Gastroesophageal sphincter (tissue), 4 donors: Measurements from ENCODE around the gene HSD11B1L. TPM values are rescaled to one million over a fixed set of nuclear protein-coding genes. Genes with fewer than 3 reads are reported as not detected.
A peak's percentile ranks its signal among the peaks of the same experiment; 100 is the strongest.

Source experiments
- ATAC-seq: fragments of 150-250 bp; one replicate; pipeline ENCODE4 v1.9.1; 2016; ENCODE audit warnings: mild to moderate bottlenecking, moderate library complexity
- H3K27ac ChIP-seq, 4 donors: fragments of 200-600 bp; sonication (generic) in 3 of 4; 1 replicate in 3 of 4; 2 replicates in 1 of 4; pipeline ENCODE4 v1.5.1; 2016 to 2019
- H3K27me3 ChIP-seq: fragments of 200-600 bp; sonication (generic); one replicate; pipeline ENCODE4 v1.5.1; 2019
- H3K36me3 ChIP-seq, 2 donors: fragments of 200-600 bp; sonication (generic); one replicate each; pipeline ENCODE4 v1.5.1; 2019; ENCODE audit warnings: control low read depth in 1 of 2
- H3K4me1 ChIP-seq, 3 donors: fragments of 200-600 bp; sonication (generic); 1 replicate in 2 of 3; 2 replicates in 1 of 3; pipeline ENCODE4 v1.5.1; 2016 to 2019; ENCODE audit warnings: control low read depth in 2 of 3
- H3K4me3 ChIP-seq, 2 donors: fragments of 200-600 bp; sonication (generic); one replicate each; pipeline ENCODE4 v1.5.1; 2019; ENCODE audit warnings: mild to moderate bottlenecking in 1 of 2, moderate library complexity in 1 of 2
- H3K9me3 ChIP-seq, 3 donors: fragments of 200-600 bp; sonication (generic); one replicate each; pipeline ENCODE4 v1.5.1; 2017 to 2019; ENCODE audit warnings: control low read depth in 2 of 3
- EP300 ChIP-seq: sonication (generic); formaldehyde crosslinking; IDR thresholded peaks from one replicate; pipeline ENCODE4 v1.6.1; 2017; ENCODE audit warnings: antibody characterized with exemption, mild to moderate bottlenecking
- POLR2A ChIP-seq, 2 donors: fragments of 450-650 bp; IDR thresholded peaks; one replicate each; pipeline ENCODE4 v1.6.1; 2017; ENCODE audit warnings: antibody characterized with exemption in 2 of 2, mild to moderate bottlenecking in 2 of 2, moderate library complexity in 1 of 2
- POLR2AphosphoS5 ChIP-seq: sonication (generic); formaldehyde crosslinking; IDR thresholded peaks from one replicate; pipeline ENCODE4 v1.6.1; 2017; ENCODE audit warnings: antibody characterized with exemption
- WGBS, 2 donors: methylation state at CpG; one replicate each; pipeline ENCODE4 v1.1.5; 2018; ENCODE audit warnings: low coverage in 1 of 2; 5-methylcytosine and 5-hydroxymethylcytosine counted together
- total RNA-seq, 4 donors: library from RNA; depleted of rRNA; stranded (reverse); fragments of >200 nt; gene quantifications; one replicate each; pipeline ENCODE4 v1.1.0, GENCODE V29; 2016
- TF ChIP-seq, protein P1 (sequence below), 4 experiments: fragments of 200-600 bp in 2 of 4; fragments of 450-650 bp in 2 of 4; sonication (generic) in 1 of 4; IDR thresholded peaks; one replicate each; pipeline ENCODE4 v1.5.1; 2017 to 2019; ENCODE audit warnings: antibody characterized with exemption in 4 of 4, mild to moderate bottlenecking in 2 of 4, moderate library complexity in 2 of 4

HSD11B1L gene
- total RNA-seq, 4 donors from 2014 or later: 11.2 to 22.9 (median 18.9) TPM

DNA sequence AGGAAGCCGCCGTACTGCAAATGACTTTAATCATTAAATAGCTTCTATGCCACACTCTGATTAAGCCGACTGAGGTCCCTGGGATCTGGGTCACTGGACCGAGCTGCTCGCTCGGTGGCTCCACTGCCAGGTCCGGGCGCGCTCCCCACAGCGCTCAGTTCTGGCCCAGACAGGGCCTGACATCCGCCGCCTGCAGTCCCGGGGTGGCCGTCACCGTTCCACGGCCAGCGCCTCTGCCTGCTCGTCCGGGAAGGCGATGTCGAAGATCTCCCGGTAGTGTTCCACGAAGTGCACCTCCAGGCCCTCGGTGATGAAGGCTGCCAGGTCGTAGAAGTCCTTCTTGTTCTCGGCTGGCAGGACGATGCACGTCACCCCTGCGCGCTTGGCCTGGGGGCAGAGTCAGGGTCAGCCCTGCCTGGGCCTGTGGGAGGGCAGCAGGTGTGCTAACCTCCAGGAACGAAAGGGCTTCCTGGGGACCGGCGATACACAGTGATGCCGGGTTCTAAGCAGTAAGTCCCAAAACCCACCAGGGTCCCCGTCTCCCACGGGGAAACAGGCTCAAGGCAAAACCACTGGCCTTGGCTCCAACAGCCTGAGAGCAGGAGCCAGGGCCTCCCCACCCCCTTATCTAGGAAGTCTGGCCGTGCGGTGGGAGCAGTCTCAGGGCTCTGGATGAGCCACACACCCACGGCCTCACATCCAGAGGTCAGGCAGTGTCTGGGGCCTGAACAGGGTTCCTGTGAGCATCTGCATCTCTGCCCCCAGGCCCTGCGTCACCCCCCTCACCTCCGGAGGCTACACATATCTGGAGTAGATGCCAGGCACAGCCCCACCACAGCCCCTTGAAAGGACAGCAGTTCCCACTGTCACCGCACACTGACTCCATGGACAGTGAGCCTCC, 11.2 kb downstream of the HSD11B1L start:
- Histone ChIP-seq H3K4me3 (peak overlapping the region in 1 of 2 donors; percentile 85), H3K27ac (peak overlapping the region in 3 of 4 donors; percentile 92 to 95 (median 95)), H3K9me3 (no peaks in the 10 kb centered on the region), H3K36me3 (peaks cover 0 to 58% of the 10 kb centered on the region in 2 donors), H3K4me1 (peaks cover 0 to 56% (median 11%) of the 10 kb centered on the region in 3 donors), H3K27me3 (no peaks in the 10 kb centered on the region)
- ATAC-seq: no peak
- TF ChIP-seq POLR2AphosphoS5: no peak
- no peak for TF ChIP-seq POLR2A (IDR thresholded peaks at IDR 0.05)
- TF ChIP-seq, protein P1, sequence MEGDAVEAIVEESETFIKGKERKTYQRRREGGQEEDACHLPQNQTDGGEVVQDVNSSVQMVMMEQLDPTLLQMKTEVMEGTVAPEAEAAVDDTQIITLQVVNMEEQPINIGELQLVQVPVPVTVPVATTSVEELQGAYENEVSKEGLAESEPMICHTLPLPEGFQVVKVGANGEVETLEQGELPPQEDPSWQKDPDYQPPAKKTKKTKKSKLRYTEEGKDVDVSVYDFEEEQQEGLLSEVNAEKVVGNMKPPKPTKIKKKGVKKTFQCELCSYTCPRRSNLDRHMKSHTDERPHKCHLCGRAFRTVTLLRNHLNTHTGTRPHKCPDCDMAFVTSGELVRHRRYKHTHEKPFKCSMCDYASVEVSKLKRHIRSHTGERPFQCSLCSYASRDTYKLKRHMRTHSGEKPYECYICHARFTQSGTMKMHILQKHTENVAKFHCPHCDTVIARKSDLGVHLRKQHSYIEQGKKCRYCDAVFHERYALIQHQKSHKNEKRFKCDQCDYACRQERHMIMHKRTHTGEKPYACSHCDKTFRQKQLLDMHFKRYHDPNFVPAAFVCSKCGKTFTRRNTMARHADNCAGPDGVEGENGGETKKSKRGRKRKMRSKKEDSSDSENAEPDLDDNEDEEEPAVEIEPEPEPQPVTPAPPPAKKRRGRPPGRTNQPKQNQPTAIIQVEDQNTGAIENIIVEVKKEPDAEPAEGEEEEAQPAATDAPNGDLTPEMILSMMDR (IDR thresholded peaks at IDR 0.05): no peak
- no peak for TF ChIP-seq EP300
- WGBS, 2 donors: 30% methylated on average over 2 of the region's 42 CpGs; no CpG with 5 or more reads in 1 of the 2 donors

DNA sequence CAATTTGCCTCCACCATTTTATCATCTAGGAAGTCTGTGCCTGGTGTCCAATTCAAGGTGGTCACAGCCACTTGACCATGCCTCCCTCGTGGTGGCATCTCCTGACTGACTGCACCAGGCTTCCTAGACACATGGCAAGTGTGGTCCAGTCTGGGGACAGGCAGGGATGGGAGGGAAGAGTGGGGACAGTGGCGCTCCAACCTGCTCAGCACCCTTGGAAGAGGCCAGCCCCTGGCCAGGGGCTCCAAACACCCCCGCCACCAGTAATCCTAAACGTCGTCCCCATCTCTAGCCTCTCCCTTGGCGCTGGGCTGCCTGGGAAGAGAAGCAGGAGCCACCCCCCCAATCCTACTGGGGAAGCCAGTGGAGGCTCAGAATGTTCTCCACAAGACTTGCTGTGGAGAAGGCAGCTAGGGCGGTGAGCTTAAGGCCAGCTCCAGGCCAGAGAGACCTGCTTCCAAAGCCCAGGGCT, 11.9 kb downstream of the HSD11B1L start:
- ATAC-seq: no peak
- Histone ChIP-seq H3K27ac (peak overlapping the region in 3 of 4 donors; percentile 92 to 95 (median 95)), H3K4me3 (no peak overlapping the region), H3K36me3 (peaks cover 0 to 64% of the 10 kb centered on the region in 2 donors), H3K27me3 (no peaks in the 10 kb centered on the region), H3K4me1 (peaks cover 0 to 49% (median 11%) of the 10 kb centered on the region in 3 donors), H3K9me3 (no peaks in the 10 kb centered on the region)
- no CpG with 5 or more reads among the region's 7 CpGs for WGBS, 2 donors
- TF ChIP-seq, protein P1 (IDR thresholded peaks at IDR 0.05): no peak
- TF ChIP-seq POLR2AphosphoS5 (no peak), EP300 (no peak), POLR2A (IDR thresholded peaks at IDR 0.05) (no peak)

DNA sequence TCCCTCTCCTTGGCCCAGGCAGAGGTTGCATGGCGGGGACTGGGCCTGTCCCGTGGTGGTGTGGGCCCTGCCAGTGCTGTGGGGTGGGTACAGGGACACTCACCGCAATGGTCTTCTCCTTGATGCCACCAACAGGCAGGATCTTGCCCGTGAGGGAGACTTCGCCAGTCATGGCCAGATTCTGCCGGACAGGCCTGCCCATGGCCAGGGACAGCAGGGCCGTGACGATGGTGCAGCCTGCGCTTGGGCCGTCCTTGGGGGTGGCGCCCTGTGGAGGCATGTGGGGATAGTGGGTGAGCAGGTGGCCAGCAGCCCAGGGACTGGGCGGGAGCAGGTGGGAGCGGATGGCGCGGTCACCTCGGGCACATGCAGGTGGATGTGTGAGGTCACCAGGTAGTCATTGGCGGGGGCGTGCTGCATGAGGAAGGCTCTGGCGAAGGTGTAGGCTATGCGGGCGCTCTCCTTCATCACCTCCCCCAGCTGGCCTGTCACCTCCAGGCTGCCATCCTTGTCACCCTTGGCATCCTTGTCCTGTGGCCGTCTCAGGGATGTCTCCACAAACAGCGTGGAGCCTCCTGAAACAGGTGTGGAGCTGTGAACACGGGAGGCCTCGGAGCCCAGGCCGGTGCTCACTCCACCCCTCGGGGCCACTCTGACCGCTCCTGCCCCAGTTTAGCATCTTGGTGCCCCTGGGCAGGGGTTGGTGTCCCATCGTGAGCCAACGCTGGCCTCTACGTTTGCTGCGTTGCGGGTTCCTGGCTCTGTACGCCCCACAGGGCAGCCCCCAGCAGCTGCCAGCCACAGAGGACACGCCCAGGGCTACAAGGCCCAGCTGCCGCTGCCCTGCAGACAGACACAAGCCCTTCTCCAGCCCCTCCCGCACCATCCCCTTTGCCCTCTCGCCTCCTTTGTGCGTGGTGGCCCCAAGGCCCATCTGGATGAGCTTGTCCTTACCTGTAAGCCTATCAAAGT, 12.7 kb downstream of the HSD11B1L start:
- Histone ChIP-seq H3K36me3 (peaks cover 0 to 72% of the 10 kb centered on the region in 2 donors), H3K27ac (peak overlapping the region in 2 of 4 donors; percentile 95)

DNA sequence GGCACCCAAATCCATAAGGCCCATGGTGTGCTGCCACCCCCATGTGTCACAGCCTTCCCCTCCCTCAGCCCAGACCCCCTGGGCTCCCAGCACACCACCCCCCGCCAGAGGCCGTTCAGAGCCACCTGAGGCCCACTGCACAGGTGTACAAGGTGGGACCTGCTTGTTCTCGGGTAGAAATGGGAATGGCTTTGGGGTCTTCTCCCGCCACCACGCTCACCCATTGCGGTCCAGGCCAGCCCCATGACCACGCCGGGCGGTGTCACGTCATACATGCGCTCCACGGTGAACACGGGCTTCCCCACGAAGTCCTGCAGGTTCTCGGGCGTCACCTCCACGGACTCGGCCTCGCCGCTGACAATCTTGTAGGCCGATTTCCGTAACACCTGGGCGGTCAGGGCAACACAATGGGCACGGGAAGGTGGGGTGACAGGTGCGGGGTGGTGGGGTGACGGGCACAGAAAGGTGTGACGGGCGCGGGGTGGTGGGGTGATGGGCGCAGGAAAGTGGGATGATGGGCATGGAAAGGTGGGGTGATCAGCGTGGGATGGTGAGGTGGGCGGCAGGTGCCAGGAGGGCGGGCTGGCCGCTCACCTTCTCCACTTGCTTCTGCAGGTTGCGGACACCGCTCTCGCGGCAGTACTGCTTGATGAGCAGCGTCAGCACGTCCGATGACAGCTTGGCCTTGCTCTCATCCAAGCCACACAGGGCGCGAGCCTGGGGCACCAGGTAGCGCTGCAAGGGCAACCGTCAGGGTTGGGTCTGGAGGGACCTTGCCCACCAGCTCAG, 13.5 kb downstream of the HSD11B1L start:
- H3K36me3 ChIP-seq: peaks cover 0 to 81% of the 10 kb centered on the region in 2 donors
- no peak for TF ChIP-seq POLR2AphosphoS5
- TF ChIP-seq EP300: no peak
- TF ChIP-seq POLR2A (IDR thresholded peaks at IDR 0.05): no peak
- TF ChIP-seq, protein P1 (IDR thresholded peaks at IDR 0.05): no peak

More for the DNA sequence above, 12.7 kb downstream of the HSD11B1L start:
- H3K4me3 ChIP-seq: no peak overlapping the region
- H3K9me3 ChIP-seq: no peaks in the 10 kb centered on the region
- TF ChIP-seq EP300 (no peak), POLR2AphosphoS5 (no peak), POLR2A (IDR thresholded peaks at IDR 0.05) (no peak)
- TF ChIP-seq, protein P1 (IDR thresholded peaks at IDR 0.05): no peak
- peaks cover 0 to 47% (median 11%) of the 10 kb centered on the region in 3 donors for H3K4me1 ChIP-seq
- no peak for ATAC-seq
- WGBS, 2 donors: 40 to 71% methylated on average over 1 to 4 of the region's 39 CpGs
- no peaks in the 10 kb centered on the region for H3K27me3 ChIP-seq

More for the DNA sequence above, 13.5 kb downstream of the HSD11B1L start:
- Histone ChIP-seq H3K27ac (no peak overlapping the region), H3K9me3 (no peaks in the 10 kb centered on the region), H3K4me1 (peaks cover 0 to 43% (median 11%) of the 10 kb centered on the region in 3 donors), H3K4me3 (no peak overlapping the region), H3K27me3 (no peaks in the 10 kb centered on the region)
- whole genome bisulfite sequencing, 2 donors: 84 to 97% methylated on average over 6 to 14 of the region's 45 CpGs
- no peak for ATAC-seq
